HG02798 (cell line): ENCODE data around the gene PAK3.
A peak's percentile ranks its signal among the peaks of the same experiment; 100 is the strongest.

Source experiments
- ATAC-seq: cut with Tn5 transposase; IDR thresholded peaks from one replicate; pipeline ENCODE4 v1.9.1; 2021; ENCODE audit warnings: mild to moderate bottlenecking; ENCODE audit not compliant: unreplicated experiment, poor library complexity

PAK3 gene

DNA sequence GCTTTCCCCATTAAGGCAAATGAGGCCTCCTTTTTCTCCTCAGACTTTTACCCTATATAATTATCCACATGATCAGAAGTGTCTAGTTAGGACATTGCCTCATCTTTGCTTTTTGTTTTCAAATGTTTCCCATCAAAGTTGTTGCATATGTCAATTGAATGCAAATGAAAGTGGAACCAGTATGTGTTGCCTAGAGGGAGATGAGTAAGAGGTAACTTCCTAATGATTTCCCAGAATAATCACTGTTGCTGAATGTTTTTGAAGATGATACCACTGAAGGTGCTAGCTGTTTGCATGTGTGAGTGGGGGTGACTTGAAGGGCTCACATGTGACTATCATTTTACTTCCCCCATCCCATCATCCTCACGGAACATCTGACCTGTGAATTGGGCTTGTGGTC is 33.9 kb downstream of the PAK3 start:
- no peak for ATAC-seq

GRCh38 chrX:111131572-111131971 is 35.6 kb downstream of the PAK3 start:
- ATAC-seq, result no peak

GRCh38 chrX:111133389-111133788 is 37.4 kb downstream of the PAK3 start:
- no peak for ATAC-seq

DNA sequence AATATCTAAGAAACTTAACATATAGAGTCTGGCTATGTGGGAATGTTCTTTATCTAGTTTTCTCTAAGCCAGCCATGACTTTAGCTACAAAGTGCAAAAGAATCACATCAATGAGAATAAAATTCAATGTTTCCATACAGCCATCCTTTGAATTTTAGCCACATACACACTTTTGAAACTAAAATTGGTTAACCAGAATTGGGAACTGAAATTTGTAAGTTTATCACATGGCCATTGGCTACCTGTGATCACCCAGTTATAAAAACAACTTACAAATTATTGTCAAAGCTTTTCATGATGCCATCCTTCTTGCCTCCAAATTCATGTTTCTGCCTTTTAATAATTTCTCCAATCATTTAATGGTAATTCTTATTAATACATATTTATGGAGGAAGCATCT is 49.9 kb downstream of the PAK3 start:
- no peak for ATAC-seq

- no peak for ATAC-seq
These were observed 55.8 kb downstream of the PAK3 start for GRCh38 chrX:111151764-111152163.

GRCh38 chrX:111159232-111159631 is 63.2 kb downstream of the PAK3 start:
- no peak for ATAC-seq

GRCh38 chrX:111164728-111165127 is 68.7 kb downstream of the PAK3 start:
- no peak for ATAC-seq

DNA sequence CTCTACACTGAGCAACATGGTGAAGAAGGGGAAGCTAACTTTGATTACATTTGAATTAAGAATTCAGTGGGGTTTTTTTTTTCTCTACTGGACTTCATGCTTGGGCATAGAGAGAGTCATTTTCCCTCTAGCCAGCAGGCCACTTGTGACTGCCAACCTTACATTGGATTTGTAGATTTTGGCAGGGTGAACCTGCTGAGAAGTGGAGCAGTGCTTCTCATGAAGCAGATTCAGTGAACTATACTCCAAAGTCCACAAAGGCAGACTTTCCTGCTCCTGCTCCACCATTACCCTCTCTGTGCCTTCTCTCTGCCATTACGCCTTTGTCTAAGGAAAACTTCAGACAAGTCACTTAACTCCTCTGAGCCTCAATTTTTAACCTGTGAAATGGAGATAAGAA is 69.9 kb downstream of the PAK3 start:
- no peak for ATAC-seq

DNA sequence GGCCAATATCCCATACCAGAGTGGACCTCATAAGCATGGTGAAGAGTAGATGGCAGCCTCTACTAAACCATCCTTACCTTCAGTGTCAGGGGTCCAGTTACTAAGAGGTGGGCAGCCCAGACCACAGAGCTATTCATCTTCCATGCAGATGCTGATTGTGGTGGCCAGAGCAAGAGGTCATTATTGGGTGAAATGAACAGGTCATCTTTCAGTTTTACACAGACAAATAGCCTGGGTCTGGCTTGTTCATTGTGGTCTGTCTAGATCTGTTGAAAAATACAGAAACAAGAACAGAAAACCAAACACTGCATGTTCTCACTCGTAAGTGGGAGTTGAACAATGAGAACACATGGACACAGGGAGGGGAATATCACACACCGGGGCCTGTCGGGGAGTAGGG is 71.3 kb downstream of the PAK3 start:
- peak; percentile 52 for ATAC-seq

GRCh38 chrX:111168314-111168713 is 72.3 kb downstream of the PAK3 start:
- no peak for ATAC-seq

GRCh38 chrX:111169141-111169540 is 73.2 kb downstream of the PAK3 start:
- ATAC-seq, result no peak

DNA sequence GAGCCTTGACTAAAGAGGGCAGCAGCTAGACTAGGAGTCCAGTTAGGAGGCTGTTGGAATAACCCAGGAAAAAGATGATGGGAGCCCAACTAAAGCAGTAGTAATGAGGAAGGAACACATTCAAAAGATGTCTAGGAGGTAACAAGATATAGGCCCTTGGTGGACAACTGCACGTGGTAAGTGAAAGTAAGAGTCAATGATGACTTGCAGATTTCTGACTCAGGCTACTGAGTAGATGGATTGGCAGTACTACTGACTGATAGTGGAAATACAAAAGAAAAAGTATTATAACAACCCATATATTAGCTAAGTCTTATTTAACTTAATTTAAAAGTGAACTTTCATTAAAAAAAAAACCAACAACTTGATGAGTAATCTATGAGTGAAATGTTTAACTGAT is 74.0 kb downstream of the PAK3 start:
- no peak for ATAC-seq

GRCh38 chrX:111180750-111181240 is 84.8 kb downstream of the PAK3 start:
- no peak for ATAC-seq

DNA sequence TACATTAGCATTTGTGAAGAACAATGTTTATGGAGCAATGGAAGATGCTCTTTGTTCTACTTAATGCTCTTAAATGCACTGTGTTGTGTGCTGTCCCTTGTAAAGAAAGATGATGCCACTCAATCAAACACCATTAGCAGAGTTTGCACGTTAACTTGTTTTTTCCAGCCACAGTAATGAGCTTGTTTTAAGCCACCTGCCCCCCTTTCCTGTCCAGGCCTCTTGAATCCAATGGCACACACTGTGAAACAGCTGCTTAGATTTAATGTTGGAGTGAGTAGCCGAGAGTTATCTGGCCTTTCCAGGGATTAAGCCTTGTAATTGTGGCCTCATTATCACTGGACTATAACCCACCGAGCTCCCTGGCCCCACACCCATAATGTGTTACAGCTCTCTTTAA is 86.0 kb downstream of the PAK3 start:
- no peak for ATAC-seq

GRCh38 chrX:111182997-111183396 is 87.0 kb downstream of the PAK3 start:
- ATAC-seq, result no peak

DNA sequence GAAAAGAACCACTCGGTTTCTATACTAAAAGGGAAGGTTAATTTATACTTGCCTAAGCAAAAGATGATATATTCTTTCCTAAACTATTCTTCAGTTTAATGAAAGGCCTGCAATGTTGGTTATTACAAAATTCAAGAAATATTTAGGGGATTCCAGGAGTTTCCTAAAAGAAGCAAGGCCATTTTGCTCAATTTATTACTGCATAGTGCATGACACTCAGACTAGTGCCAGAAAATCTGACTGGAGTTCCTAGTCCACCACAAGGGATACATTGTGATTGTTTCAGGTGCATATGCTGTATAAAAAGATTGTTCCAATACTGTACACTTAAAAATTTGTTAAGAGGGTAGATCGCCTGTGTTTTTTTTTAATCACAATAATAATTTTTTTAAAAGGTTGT is 95.6 kb downstream of the PAK3 start:
- no peak for ATAC-seq

DNA sequence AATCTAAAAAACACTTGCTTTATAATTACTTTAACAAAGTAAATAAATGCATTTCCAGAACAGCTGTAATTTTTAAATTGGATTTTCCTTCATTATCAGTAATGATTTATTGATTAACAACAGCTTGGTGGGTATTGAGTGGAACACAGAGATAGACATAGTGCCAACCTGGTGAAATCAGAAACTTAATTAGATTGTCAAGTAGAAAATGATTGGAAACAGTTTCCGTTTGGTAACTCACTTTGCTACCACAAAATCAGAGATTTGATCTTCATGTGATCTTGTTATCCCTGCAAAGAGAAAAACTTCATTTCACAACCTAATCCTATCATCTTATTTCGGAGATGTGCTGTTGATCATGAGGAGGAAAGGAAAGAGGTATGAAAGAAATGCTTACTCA is 103.5 kb downstream of the PAK3 start:
- ATAC-seq, result no peak

- ATAC-seq, result no peak
These were observed 104.3 kb downstream of the PAK3 start for GRCh38 chrX:111200327-111200726.

DNA sequence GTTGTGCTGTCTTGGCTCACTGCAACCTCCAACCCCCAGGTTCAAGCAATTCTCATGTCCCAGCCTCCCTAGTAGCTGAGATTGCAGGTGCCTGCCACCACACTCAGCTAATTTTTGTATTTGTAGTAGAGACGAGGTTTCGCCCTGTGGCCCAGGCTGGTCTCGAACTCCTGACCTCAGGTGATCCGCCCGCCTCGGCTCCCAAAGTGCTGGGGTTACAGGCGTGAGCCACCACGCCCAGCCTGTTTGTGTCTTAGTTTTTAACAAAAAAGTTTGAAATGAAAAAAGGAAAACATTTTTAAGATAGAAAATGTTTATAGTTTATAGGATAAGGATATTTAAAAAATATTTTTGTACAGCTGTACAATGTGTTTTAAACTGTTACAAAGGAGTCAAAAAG is 111.9 kb downstream of the PAK3 start:
- ATAC-seq, result no peak

- ATAC-seq, result no peak
These were observed 120.4 kb downstream of the PAK3 start for GRCh38 chrX:111216293-111216801.

DNA sequence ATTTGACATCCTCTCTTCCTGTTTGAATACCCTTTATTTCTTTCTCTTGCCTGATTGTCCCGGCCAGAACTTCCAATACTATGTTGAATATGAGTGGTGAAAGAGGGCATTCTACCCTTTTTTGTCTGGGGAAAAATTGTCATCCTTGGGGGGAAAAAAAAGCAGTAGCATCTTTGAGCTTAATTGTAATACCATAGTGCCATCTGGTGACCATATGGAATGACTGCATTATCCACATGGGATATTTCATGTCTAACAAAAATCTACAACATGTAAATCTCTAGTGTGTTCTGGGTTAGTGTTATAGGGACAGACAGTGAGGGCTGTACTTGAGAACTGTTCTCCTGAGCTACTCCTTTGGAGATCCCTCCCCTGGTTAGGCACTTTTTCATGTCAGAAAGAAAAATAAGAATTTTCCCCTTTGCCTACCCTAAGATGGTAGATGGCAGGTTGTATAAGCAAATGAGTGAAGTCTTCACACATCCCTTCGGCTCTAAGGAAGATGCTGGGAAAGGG is 148.3 kb downstream of the PAK3 start:
- no peak for ATAC-seq

GRCh38 chrX:111254896-111255693 is 159.1 kb downstream of the PAK3 start:
- no peak for ATAC-seq
